ENCODE results near the gene KIAA1755.
"Not testable (repeated sequence)": the region's sequence is repeated elsewhere in the genome, so short reads cannot be mapped to it uniquely, and the experiment has no call there.

The KIAA1755 gene

GRCh38 chr20:38286586-38287531 is 26.3 kb upstream of the KIAA1755 start:
- DNase-seq: no peak

GRCh38 chr20:38284893-38285444 is 24.4 kb upstream of the KIAA1755 start:
- no peak for DNase-seq

- not testable (repeated sequence) for DNase-seq
Observed at GRCh38 chr20:38284066-38284650, 23.6 kb upstream of the KIAA1755 start.

- no peak for DNase-seq
Observed at GRCh38 chr20:38283236-38283635, 22.7 kb upstream of the KIAA1755 start.

GRCh38 chr20:38281176-38281915 is 20.8 kb upstream of the KIAA1755 start:
- DNase-seq: not testable (repeated sequence)

- no peak for DNase-seq
Observed at GRCh38 chr20:38278763-38279162, 18.2 kb upstream of the KIAA1755 start.

- no peak for DNase-seq
Observed at GRCh38 chr20:38278131-38278530, 17.6 kb upstream of the KIAA1755 start.

GRCh38 chr20:38277691-38278090 is 17.2 kb upstream of the KIAA1755 start:
- DNase-seq: no peak

- no peak for DNase-seq
Observed at GRCh38 chr20:38277285-38277684, 16.8 kb upstream of the KIAA1755 start.

- DNase-seq: no peak
Observed at GRCh38 chr20:38275815-38276550, 15.4 kb upstream of the KIAA1755 start.

- no peak for DNase-seq
Observed at GRCh38 chr20:38272961-38273360, 12.4 kb upstream of the KIAA1755 start.

GRCh38 chr20:38272398-38272797 is 11.9 kb upstream of the KIAA1755 start:
- DNase-seq: no peak

- DNase-seq: no peak
Observed at GRCh38 chr20:38271608-38272120, 11.1 kb upstream of the KIAA1755 start.

GRCh38 chr20:38270869-38271605 is 10.5 kb upstream of the KIAA1755 start:
- DNase-seq: no peak

GRCh38 chr20:38269715-38270114 is 9.2 kb upstream of the KIAA1755 start:
- DNase-seq: no peak

GRCh38 chr20:38269040-38269439 is 8.5 kb upstream of the KIAA1755 start:
- no peak for DNase-seq

GRCh38 chr20:38267901-38268514 is 7.5 kb upstream of the KIAA1755 start:
- DNase-seq: no peak

- DNase-seq: no peak
Observed at GRCh38 chr20:38267296-38267695, 6.8 kb upstream of the KIAA1755 start.

- DNase-seq: no peak
Observed at GRCh38 chr20:38266426-38266825, 5.9 kb upstream of the KIAA1755 start.

- DNase-seq: no peak
Observed at GRCh38 chr20:38262931-38263330, 2.4 kb upstream of the KIAA1755 start.

GRCh38 chr20:38261054-38261390 is 487 bp upstream of the KIAA1755 start:
- no peak for DNase-seq
